ENCODE results near the gene GPR157.
A peak's percentile ranks its signal among the peaks of the same experiment; 100 is the strongest.

The GPR157 gene

GRCh38 chr1:9128520-9129265 is at the start of gene GPR157:
Gene GPR157 (minus strand): TSS chr1:9129102. CDS start chr1:9129027, 75 bp downstream.
- peak; percentile 74 for DNase-seq (ENCODE audit: low read depth)
- H3K4me3 ChIP-seq (ENCODE audit: low read length), result peak within 1 kb of the TSS; percentile 62
- TF ChIP-seq CTCF (conservative IDR thresholded peaks at IDR 0.05; ENCODE audit: low read length), result 0 out of 2 replicates have a peak, but pooled peaks have one; percentile 1

- no peak overlapping the region for H3K4me3 ChIP-seq (ENCODE audit: low read length)
- no peak for DNase-seq (ENCODE audit: low read depth)
- TF ChIP-seq CTCF (conservative IDR thresholded peaks at IDR 0.05; ENCODE audit: low read length), result no peak
Measured at GRCh38 chr1:9174762-9175161, 45.9 kb upstream of the GPR157 start.

GRCh38 chr1:9174243-9174642 is 45.3 kb upstream of the GPR157 start:
- no peak for TF ChIP-seq CTCF (conservative IDR thresholded peaks at IDR 0.05; ENCODE audit: low read length)
- H3K4me3 ChIP-seq (ENCODE audit: low read length), result no peak overlapping the region
- no peak for DNase-seq (ENCODE audit: low read depth)

- DNase-seq (ENCODE audit: low read depth), result no peak
- H3K4me3 ChIP-seq (ENCODE audit: low read length), result no peak overlapping the region
- TF ChIP-seq CTCF (conservative IDR thresholded peaks at IDR 0.05; ENCODE audit: low read length), result no peak
Measured at GRCh38 chr1:9169601-9170137, 40.8 kb upstream of the GPR157 start.

- no peak overlapping the region for H3K4me3 ChIP-seq (ENCODE audit: low read length)
- DNase-seq (ENCODE audit: low read depth), result no peak
- TF ChIP-seq CTCF (conservative IDR thresholded peaks at IDR 0.05; ENCODE audit: low read length), result no peak
Measured at GRCh38 chr1:9167638-9168037, 38.7 kb upstream of the GPR157 start.

- H3K4me3 ChIP-seq (ENCODE audit: low read length), result no peak overlapping the region
- TF ChIP-seq CTCF (conservative IDR thresholded peaks at IDR 0.05; ENCODE audit: low read length), result no peak
- DNase-seq (ENCODE audit: low read depth), result peak; percentile 63
Measured at GRCh38 chr1:9166289-9167235, 37.7 kb upstream of the GPR157 start.
